HG02840 (cell line): ENCODE measurements around the gene FCN3.

ENCODE experiments used
- ATAC-seq: cut with Tn5 transposase; IDR thresholded peaks from one replicate; pipeline ENCODE4 v1.9.1; 2021; ENCODE audit warnings: mild to moderate bottlenecking, moderate library complexity, moderate number of reproducible peaks; ENCODE audit not compliant: unreplicated experiment, low FRiP score

FCN3 gene

GRCh38 chr1:27361044-27361402 lies 13.6 kb downstream of the FCN3 start:
- no peak for ATAC-seq

- no peak for ATAC-seq
These were observed 14.2 kb downstream of the FCN3 start for GRCh38 chr1:27360159-27361043.

- no peak for ATAC-seq
These were observed 14.8 kb downstream of the FCN3 start for GRCh38 chr1:27359822-27360158.

GRCh38 chr1:27358928-27359313 lies 15.7 kb downstream of the FCN3 start:
- no peak for ATAC-seq

GRCh38 chr1:27358038-27358927 lies 16.3 kb downstream of the FCN3 start:
- ATAC-seq: no peak

GRCh38 chr1:27357281-27358037 lies 17.2 kb downstream of the FCN3 start:
- no peak for ATAC-seq

- no peak for ATAC-seq
These were observed 17.9 kb downstream of the FCN3 start for GRCh38 chr1:27356619-27357280.

GRCh38 chr1:27356277-27356618 lies 18.4 kb downstream of the FCN3 start:
- ATAC-seq: no peak

GRCh38 chr1:27355683-27356082 lies 18.9 kb downstream of the FCN3 start:
- ATAC-seq: no peak

- ATAC-seq: no peak
These were observed 21.0 kb downstream of the FCN3 start for GRCh38 chr1:27353629-27354028.

- no peak for ATAC-seq
These were observed 21.5 kb downstream of the FCN3 start for GRCh38 chr1:27353166-27353565.

GRCh38 chr1:27351541-27352107 lies 23.0 kb downstream of the FCN3 start:
- no peak for ATAC-seq

- ATAC-seq: no peak
These were observed 23.7 kb downstream of the FCN3 start for GRCh38 chr1:27350663-27351540.

- no peak for ATAC-seq
These were observed 24.6 kb downstream of the FCN3 start for GRCh38 chr1:27349784-27350662.

- ATAC-seq: no peak
These were observed 25.5 kb downstream of the FCN3 start for GRCh38 chr1:27348861-27349783.

- ATAC-seq: no peak
These were observed 27.5 kb downstream of the FCN3 start for GRCh38 chr1:27346991-27347624.

- no peak for ATAC-seq
These were observed 28.3 kb downstream of the FCN3 start for GRCh38 chr1:27346357-27346756.
